Spleen (tissue), 7 donors: Measurements from ENCODE around the gene ERMARD.

Experiments
- POLR2A ChIP-seq, 3 donors: fragments of 450-650 bp; IDR thresholded peaks; one replicate each; pipeline ENCODE4 v1.5.1; 2017; ENCODE audit warnings: antibody characterized with exemption in 3 of 3, mild to moderate bottlenecking in 1 of 3
- POLR2AphosphoS5 ChIP-seq, 3 donors: sonication (generic); formaldehyde crosslinking; IDR thresholded peaks; one replicate each; pipeline ENCODE4 v1.5.1; 2017; ENCODE audit warnings: antibody characterized with exemption in 3 of 3
- TF ChIP-seq, protein P1 (sequence below), 11 experiments: fragments of 200-600 bp in 7 of 11; fragments of 450-650 bp in 4 of 11; sonication (generic) in 4 of 11; IDR thresholded peaks in 8 of 11; conservative IDR thresholded peaks in 3 of 11; 1 replicate in 7 of 11; 2 replicates in 4 of 11; pipeline versions ENCODE4 v1.4.0 to v1.8.0; 2016 to 2021; ENCODE audit warnings: antibody characterized with exemption in 11 of 11, inconsistent platforms in 4 of 11, mild to moderate bottlenecking in 1 of 11
- donor health status: DM: no; HTN: no; CAD: no; lungs with moderate emphysema.
- donor health status: DM: no; HTN: no; CAD: no.
- donor health status: DM: no; HTN: no; CAD: no.

DNA sequence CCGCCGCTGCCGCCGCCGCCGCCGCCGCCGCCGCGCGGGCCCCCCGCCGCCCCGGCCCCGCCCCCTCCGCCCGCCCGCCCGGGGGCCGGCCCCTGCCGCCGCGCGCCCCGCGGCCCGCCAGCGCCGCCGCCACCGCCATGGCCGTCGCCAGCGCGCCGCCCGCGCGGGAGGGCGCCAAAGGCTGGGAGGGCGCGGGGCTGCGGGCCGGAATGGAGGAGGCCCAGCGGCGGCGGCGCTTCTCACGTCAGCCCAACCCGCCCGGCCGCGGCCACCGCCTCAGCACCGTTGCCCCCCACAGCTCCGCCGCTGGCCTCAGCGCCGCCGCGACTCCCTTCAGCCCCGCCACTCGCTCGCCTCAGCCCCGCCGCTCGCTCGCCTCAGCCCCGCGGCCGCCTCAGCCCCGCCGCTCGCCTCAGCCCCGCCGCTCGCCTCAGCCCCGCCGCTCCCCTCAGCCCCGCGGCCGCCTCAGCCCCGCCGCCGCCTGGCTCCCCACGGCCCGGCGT lies 27.4 kb upstream of the ERMARD start:
- TF ChIP-seq POLR2A (IDR thresholded peaks at IDR 0.05): no peak
- TF ChIP-seq, protein P1, sequence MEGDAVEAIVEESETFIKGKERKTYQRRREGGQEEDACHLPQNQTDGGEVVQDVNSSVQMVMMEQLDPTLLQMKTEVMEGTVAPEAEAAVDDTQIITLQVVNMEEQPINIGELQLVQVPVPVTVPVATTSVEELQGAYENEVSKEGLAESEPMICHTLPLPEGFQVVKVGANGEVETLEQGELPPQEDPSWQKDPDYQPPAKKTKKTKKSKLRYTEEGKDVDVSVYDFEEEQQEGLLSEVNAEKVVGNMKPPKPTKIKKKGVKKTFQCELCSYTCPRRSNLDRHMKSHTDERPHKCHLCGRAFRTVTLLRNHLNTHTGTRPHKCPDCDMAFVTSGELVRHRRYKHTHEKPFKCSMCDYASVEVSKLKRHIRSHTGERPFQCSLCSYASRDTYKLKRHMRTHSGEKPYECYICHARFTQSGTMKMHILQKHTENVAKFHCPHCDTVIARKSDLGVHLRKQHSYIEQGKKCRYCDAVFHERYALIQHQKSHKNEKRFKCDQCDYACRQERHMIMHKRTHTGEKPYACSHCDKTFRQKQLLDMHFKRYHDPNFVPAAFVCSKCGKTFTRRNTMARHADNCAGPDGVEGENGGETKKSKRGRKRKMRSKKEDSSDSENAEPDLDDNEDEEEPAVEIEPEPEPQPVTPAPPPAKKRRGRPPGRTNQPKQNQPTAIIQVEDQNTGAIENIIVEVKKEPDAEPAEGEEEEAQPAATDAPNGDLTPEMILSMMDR (IDR thresholded peaks at IDR 0.05 in 8 of 11, conservative IDR thresholded peaks at IDR 0.05 in 3 of 11): no peak
- TF ChIP-seq POLR2AphosphoS5 (IDR thresholded peaks at IDR 0.05): no peak
